NT2/D1 (cell line): Measurements from ENCODE around the gene NFIA.

Source experiments
- SUZ12 ChIP-seq: IDR thresholded peaks from 2 replicates; pipeline ENCODE4 v1.6.1; 2011; ENCODE audit not compliant: insufficient read length, insufficient read depth; ENCODE audit errors: extremely low read depth
- YY1 ChIP-seq: IDR thresholded peaks from 2 replicates; pipeline ENCODE4 v1.6.1; 2011; ENCODE audit not compliant: insufficient read length, insufficient read depth
- ZNF274 ChIP-seq: IDR thresholded peaks from 2 replicates; pipeline ENCODE4 v1.6.1; 2011; ENCODE audit warnings: mild to moderate bottlenecking, low read depth, low read length

DNA sequence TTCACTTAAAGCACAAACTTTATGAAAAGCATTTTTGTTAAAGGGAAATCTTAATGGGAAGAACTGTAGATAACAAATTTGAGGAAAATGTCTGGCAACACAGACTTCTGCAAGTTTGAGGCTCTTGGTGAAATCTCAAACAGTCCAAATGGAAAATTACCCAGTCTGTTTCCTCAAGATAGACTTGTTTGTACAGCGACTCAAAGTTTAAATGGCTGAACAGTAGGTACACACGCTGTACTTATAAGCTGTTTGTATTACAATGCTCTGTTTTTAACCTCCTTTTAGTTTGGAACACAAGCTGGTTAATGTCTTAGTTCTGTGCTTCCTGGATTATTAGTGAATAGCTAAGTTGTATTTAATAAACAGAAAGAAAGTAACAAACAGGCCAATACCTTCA, 217.1 kb downstream of the NFIA start:
- TF ChIP-seq ZNF274: no peak
- TF ChIP-seq YY1: no peak
- no peak for TF ChIP-seq SUZ12
